Dedifferentiated amniotic fluid mesenchymal stem cell (primary cell): ENCODE measurements around the gene TMEM235.

Source experiments
- DNase-seq: peaks from one replicate; pipeline ENCODE4 v3.0.0-alpha.2; 2016; ENCODE audit errors: extremely low spot score

TMEM235 gene

DNA sequence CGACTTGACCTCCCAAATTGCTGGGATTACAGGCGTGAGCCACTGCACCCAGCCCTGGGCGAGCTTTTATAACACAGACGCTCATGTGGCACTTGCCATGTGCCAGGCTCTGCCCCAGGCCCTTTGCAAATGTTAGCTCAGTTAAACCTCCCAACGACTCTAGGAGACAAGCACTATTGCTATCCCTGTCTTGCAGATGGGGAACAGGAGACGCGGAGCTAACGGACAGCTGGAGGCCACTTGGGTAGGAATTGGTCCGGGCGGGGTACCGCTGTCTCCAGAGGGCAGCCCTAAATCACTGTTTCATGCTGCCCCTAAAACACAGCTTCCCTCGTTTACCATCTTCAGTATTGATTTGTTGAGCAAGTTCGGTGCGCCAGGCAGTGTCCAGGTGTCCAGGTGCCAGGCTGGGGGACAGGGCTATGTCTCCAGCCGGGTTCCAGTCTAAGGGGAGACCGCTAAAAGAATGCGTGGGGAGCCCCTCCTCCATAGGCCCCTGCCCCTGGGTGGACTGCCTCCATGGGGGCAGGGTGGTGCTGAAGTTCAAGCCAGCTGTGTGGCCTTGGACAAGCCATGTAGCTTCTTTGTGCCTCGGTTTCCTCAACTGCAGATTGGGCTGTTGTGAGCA lies 23.7 kb downstream of the TMEM235 start:
- no peak for DNase-seq

DNA sequence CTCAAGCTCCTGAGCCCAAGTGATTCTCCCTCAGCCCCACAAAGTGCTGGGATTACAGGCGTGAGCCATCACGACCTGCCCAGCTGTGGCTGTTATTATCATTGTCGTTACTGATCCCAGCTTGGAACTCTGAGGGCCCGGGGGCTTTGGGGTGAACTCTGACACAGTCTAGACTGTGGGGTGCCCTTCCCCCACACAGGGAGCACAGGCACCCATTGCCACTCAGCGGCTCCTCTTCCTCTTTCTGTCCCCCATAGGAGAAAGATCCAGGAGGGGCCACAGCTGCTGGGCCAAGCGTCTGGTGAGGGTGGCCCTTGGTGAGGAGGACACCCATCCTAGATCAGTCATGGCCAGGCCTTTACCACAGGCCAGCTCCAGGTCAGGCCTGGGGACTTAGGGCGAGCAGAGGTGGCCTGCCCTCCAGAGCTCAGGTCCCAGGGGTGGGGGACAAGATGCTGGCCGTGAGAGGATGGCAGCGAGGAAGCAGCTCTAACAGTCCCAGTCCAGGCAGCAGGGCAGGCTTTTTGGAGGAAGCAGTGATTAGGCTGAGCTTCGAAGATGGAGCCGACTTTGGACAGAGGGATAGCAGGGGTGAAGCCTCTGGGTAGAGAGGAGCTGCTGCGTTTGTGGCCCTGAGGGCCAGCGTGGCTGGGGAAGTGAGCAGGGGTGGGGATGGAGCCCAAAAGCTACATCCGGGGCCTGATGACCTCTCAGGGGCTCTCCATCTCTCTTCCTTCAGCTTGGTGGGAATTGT lies 24.7 kb downstream of the TMEM235 start:
- no peak for DNase-seq

DNA sequence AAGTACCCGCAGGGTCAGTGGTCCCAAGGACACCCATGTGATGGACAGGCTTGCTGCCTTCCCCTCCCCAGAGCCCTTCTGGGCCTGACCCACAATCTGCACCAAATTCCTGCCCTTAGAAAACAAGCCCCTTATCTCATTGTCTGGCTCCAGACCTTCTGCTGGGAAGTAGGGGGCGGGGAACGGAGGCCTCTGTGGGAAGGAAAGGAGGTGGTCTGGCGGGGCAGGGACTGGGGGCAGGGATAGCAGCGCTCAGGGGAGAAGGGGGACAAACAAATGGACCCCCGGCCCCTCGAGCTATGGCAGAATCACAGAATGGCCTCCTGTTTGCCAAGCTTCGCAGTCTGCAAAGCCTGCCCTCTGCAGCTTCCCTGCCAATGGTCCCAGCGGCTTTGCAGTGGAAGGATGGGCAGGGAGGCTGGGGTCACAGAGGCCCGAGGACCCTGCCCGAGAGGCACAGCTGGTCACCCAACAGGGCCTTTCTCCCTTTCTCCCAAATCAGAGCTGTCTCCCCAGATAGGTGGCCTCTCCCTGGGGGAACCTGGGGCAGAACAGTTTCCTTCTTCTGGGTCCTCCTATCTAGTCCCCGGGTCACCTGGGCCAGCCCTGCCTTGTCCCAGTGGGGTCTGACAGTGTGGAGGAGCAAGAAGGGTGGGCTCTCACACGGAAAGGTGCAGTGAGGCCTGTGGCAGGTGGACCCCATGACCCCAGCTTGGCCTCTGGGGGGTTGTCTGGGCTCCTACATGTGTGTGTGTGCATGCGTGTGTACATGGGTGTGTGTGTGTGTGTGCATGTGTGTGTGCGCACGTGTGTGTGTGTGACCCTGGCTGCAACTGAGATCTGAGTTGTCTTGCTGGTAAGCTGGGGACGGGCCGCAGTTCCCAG lies 25.5 kb downstream of the TMEM235 start:
- no peak for DNase-seq

GRCh38 chr17:78257810-78258322 lies 26.4 kb downstream of the TMEM235 start:
- no peak for DNase-seq

DNA sequence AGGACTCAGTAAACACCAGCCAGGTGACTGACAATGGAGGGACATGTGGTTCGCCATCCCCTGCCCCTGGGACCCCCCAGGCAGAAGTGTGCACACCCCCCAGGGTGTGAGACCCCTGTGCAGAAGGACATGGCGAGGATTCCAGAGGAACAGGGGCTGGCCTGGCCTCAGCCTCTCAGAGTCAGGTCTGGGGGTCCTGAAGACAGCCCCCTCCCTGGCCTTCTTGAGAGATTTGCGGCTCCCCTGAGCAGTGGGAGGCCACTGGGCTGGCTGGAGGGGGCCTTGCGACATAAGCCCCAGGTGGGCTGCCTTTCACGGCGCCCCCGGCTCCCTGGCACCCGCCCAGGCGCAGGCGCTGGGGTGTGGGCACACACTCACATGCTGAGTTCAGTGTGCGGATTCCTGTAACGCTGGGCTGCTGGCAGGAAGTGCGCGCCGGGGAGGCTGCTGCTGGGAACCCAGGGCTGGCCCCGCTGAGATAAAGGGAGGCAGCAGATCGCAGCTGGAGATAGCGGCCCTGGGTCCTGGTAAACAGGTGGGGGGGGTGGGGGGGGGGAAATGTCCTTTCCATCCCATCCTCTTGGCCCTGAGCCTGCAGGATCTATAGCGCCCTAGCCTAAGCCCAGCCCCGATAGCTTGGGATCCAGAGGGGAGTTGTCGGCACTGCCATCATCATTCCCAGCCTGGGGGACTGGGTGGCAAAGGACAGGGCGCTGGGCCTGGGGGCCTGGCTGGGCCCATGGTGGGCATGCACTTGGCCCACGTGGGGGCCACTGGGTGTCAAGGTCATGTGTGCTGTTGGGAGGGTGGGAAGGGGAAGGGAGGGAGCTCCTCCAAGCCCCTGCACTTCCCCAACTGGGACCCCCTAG lies 27.1 kb downstream of the TMEM235 start:
- no peak for DNase-seq

DNA sequence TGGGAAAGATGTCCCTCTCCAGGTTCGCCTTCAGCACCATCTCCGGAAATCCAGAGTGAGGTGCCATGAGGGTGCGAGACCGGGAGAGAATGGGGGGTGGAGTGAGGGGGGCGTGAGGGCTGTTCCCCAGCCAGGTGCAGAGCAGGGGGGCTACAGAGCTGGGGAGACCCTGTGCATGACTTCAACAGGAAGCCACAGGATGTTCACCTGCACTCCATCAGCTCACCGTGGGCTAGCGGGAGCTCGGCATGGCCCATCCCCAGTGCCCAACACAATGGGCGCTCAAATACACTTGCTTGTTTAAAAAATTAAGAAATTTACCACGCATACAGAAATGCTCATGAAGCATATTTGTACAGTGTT lies 27.7 kb downstream of the TMEM235 start:
- DNase-seq = no peak

DNA sequence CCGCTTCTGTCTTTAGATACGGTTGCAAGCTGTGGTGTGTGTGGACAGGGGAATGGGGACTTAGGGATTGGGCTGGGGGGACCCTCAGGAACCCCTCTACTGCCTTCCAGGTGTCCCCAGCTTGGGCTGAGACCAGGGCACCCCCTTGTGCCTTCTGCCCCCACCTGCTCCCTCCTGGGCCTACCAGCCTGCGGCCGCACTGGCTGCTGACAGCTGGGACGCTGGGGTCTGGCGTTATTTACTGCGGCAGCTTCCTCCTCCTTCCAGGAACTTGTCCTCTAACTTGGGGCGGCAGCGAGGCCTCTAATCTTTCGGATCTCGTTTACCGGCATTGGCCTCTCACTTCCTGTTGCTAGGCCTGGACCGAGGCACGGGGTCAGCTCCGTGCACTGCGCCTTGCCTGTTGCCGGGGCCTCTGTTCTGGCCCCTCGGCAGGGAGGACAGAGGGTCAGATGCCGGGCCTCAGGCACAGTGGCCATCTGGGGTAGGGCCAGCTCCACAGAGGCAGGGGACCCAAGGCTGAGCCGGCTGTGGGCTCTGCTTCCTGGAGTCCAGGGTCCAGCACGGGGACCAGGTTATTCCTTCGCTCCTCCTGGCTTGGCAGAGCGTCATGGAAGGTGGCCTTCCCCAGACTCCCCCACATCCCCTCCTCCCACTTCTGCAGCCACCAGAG lies 31.8 kb downstream of the TMEM235 start:
- no peak for DNase-seq

DNA sequence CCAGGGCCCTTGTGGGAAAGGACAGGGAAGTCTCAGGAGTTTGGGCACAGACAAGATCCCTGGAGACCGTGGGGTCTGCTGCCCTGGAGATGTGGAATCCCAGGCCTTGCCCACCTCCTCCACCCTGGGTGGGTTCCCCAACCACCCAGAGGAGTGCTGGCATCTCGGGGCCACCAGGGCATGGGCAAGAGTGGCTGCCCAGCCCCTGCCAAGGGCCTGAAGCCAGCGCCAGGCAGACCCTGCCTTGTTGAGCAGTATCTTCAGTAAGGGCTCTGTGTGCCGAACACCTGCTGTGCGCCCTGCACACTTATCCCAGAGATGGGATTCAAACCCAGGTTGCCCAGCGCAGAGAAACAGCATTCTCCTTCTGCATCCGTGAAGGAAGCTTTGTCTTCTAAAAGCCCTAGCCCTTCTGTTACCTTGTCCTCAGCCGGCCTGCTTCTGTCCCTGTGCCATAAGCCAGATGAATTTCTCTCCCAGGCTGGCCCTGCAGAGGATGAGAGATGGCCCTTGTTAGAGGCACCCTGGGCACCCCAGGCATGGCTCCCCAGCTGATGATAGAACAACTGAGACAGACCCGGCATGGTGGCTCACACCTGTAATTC lies 32.4 kb downstream of the TMEM235 start:
- no peak for DNase-seq

DNA sequence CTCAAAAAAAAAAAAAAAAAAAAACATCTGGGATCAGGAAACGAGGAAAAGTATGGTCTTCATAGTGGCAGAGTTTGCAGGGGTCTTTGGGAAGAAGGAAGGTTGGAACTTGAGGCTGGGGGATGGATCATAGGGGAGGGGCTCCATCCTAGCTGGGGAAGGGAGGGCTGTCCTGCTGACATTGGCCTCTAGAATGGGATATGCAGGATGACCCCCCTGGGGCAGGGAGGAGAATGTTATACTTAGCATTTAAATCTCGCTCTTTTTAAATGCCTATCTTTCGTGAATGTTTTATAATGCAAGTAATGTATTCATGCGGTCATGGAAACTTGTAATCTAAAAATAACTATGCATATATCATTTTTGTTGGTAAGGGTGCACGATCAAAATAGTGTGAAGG lies 33.2 kb downstream of the TMEM235 start:
- no peak for DNase-seq

GRCh38 chr17:78265121-78265520 lies 33.7 kb downstream of the TMEM235 start:
- no peak for DNase-seq

- no peak for DNase-seq
These were observed 34.8 kb downstream of the TMEM235 start for GRCh38 chr17:78266231-78266631.

GRCh38 chr17:78266771-78267170 lies 35.3 kb downstream of the TMEM235 start:
- DNase-seq = no peak

DNA sequence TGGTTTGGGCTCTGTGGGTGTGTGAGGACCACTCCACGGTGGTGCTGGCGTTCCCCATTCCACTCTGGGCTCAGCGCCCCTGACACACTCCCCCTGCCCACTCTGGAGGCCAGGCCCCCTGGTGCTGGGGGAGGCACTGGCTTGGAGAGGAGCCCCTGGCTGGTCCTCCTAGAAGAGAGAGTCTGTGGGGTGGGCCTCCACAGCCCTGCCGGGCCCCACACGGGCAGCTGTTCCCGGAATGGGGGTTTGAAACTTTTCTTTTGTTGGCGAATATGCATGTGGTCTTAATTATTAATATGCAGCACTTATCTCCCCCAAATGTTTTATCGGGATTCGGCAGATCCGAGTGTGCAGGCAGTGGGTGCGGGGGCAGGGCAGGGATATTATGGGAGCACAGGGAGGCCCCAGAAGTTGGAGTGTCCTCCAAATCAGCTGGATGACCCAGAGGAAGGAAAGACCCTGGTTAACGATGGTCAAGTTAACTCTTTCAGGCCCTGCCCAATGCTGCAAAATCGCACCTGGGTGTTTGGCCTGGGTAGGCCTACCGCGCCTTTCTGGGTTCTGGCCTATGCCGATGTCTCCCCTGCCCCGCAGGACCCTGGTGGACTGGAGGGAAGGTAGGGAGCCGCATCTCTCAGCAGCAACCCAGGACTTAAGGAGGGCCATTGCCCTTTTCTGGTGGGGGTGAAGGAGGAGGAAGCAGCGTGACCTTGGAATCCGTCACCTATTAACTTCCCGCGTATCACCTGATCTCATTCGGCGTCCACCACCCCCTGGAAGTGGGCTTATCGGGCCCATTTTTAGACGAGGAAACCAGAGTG lies 36.0 kb downstream of the TMEM235 start:
- no peak for DNase-seq

GRCh38 chr17:78268191-78268874 lies 36.9 kb downstream of the TMEM235 start:
- DNase-seq = no peak

DNA sequence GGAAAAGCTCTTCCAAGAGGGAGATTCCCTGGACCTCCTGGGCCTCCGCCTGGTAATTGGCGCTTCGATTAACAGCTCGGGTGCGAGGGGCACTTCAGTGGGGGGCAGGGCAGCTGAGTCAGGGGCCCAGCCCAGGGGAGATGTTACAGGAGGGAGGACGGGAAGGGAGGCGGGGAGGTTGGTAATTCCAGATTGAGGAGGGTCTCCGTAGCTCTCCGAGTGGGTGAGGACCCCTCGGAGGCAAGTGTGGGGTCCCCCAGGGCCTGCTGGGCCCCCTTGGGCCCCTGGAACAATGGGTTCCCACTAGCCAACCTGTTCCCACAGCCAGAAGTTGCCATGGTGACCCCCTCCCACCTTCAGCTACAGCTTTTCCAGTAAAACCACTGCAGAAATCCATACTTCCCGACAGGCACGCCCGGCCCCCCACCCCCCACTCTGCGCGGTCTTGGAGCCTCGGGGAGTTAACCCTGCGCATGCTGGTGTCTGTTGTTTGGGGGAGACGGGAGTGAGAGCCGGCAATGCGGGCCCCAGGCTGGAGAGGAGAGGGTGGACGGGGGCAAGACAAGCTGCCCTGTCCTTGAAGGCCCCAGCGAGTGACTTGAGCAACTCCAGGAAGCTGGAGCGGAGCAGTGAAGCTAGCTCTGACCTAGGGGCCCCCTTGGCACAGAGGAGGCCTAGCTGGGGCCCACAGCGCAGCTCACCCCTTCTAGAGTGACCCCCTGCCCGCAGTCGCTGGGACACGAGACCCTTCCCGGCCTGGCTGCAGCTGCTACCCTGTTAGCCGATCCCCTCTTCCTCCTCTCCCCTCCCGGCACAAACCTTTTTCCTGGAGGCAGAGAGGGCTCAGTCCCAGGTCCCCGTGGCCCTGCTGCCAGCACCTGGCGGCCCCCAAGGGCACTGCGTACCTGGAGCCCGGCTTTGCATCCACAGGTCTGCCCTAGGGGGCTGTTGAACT lies 37.8 kb downstream of the TMEM235 start:
- no peak for DNase-seq

DNA sequence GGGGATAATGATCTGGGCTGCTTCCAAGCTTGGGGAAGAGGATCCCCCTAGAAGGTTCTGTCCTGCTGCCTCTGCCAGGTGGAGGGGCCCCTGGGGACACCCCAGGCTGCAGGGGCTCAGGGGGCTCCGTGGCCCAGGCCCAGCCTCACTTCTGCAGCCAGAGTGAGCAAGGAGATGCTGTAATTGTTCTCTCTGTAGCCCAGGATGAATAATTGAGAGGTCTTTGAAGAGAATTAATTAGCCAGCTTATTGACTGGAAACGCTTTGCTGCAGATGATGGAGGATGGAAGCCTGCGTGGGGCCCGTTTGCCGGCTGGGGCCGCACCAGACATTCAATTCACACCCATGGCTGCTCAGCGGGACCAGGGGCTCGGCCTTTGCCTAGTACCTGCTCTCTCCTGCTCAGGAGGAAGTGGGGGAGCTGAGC lies 38.5 kb downstream of the TMEM235 start:
- DNase-seq = no peak

GRCh38 chr17:78271419-78272170 lies 40.2 kb downstream of the TMEM235 start:
- DNase-seq = no peak
